Kidney epithelial cell (primary cell): ENCODE measurements around the gene PLD1. TPM values are rescaled to one million over a fixed set of nuclear protein-coding genes. Genes with fewer than 3 reads are reported as not detected.

ENCODE experiments used
- DNase-seq: peaks from one replicate; pipeline ENCODE4 v3.0.0-alpha.2; 2010; ENCODE audit warnings: low read depth
- H3K27me3 ChIP-seq: 2 replicates; pipeline ENCODE4 v1.6.0; 2011; ENCODE audit warnings: low read length; ENCODE audit not compliant: control insufficient read depth, insufficient read depth
- H3K36me3 ChIP-seq: 2 replicates; pipeline ENCODE4 v1.5.1; 2011; ENCODE audit warnings: low read length; ENCODE audit not compliant: control insufficient read depth, insufficient read depth
- H3K4me3 ChIP-seq: 2 replicates; pipeline ENCODE4 v1.5.1; 2011; ENCODE audit warnings: low read depth, mild to moderate bottlenecking, control low read depth, low read length
- CTCF ChIP-seq: IDR thresholded peaks from 2 replicates; pipeline ENCODE4 v1.5.1; 2011; ENCODE audit warnings: mild to moderate bottlenecking, moderate library complexity, low read length, control low read depth, inconsistent platforms; ENCODE audit not compliant: insufficient read depth, poor library complexity, severe bottlenecking
- total RNA-seq: library from RNA; depleted of rRNA; stranded (reverse); fragments of >200 nt; gene quantifications from 2 replicates; pipeline ENCODE4 v1.2.3, GENCODE V29; 2015

Gene PLD1
- total RNA-seq, 1 donor from 2014 or later = 5.8 TPM

DNA sequence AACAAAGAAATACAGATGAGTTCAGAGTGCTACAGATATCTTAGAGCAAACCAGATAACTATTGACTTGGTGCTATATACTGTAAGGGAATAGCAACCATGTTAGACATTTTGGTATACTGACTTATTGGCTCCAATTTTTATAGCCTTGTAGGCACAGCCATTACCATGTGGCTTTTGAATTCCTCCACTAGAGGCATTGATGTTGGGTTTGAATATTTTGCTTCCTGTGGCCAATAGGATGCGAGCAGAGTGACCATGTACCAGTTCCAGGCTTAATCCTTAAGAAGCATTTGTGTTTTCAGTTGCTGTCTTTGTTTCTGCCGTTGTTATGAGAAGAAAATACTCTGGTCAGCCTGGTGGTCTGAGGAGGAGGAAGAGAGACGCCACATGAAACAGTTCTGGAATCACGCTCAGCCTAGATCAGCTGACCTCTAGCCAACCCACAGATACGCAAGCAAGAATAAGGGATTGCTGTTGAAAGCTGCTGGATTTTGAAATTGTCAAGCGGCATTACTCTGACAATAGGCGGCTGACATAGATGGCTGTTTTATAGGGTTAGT is 240.6 kb downstream of the PLD1 start:
- Histone ChIP-seq H3K36me3 (no peaks in the 10 kb centered on the region), H3K27me3 (no peaks in the 10 kb centered on the region), H3K4me3 (no peak overlapping the region)
- no peak for DNase-seq
- no peak for TF ChIP-seq CTCF

- no peak for DNase-seq
- no peak for TF ChIP-seq CTCF
- Histone ChIP-seq H3K36me3 (no peaks in the 10 kb centered on the region), H3K27me3 (no peaks in the 10 kb centered on the region), H3K4me3 (no peak overlapping the region)
These were observed 241.5 kb downstream of the PLD1 start for GRCh38 chr3:171568766-171569165.

GRCh38 chr3:171566803-171567422 is 243.4 kb downstream of the PLD1 start:
- peak; percentile 54 for TF ChIP-seq CTCF
- no peaks in the 10 kb centered on the region for H3K36me3 ChIP-seq
- H3K27me3 ChIP-seq = no peaks in the 10 kb centered on the region
- no peak for DNase-seq
- no peak overlapping the region for H3K4me3 ChIP-seq

- TF ChIP-seq CTCF = no peak
- no peak overlapping the region for H3K4me3 ChIP-seq
- no peaks in the 10 kb centered on the region for H3K27me3 ChIP-seq
- no peak for DNase-seq
- no peaks in the 10 kb centered on the region for H3K36me3 ChIP-seq
These were observed 244.7 kb downstream of the PLD1 start for GRCh38 chr3:171565481-171566058.

GRCh38 chr3:171564748-171565480 is 245.4 kb downstream of the PLD1 start:
- H3K4me3 ChIP-seq = no peak overlapping the region
- no peak for TF ChIP-seq CTCF
- DNase-seq = no peak

More at GRCh38 chr3:171564748-171565480, 245.4 kb downstream of the PLD1 start:
- Histone ChIP-seq H3K36me3 (no peaks in the 10 kb centered on the region), H3K27me3 (no peaks in the 10 kb centered on the region)
